NCI-H446 treated with DMSO at 0.1 percent for 48 hours (cell line): ENCODE data around the gene CARD9.
"Not testable (repeated sequence)": the region's sequence is repeated elsewhere in the genome, so short reads cannot be mapped to it uniquely, and the experiment has no call there.

ENCODE experiments used
- DNase-seq: peaks from one replicate; lab custom pipeline; 2025; lab: John Stamatoyannopoulos, UW

The CARD9 gene, protein sequence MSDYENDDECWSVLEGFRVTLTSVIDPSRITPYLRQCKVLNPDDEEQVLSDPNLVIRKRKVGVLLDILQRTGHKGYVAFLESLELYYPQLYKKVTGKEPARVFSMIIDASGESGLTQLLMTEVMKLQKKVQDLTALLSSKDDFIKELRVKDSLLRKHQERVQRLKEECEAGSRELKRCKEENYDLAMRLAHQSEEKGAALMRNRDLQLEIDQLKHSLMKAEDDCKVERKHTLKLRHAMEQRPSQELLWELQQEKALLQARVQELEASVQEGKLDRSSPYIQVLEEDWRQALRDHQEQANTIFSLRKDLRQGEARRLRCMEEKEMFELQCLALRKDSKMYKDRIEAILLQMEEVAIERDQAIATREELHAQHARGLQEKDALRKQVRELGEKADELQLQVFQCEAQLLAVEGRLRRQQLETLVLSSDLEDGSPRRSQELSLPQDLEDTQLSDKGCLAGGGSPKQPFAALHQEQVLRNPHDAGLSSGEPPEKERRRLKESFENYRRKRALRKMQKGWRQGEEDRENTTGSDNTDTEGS

GRCh38 chr9:136373300-136374182 lies at the start of gene CARD9:
CARD9 (minus strand) TSS chr9:136373669; CDS start chr9:136372078, 1,591 bp downstream.
- DNase-seq = peak; percentile 7

GRCh38 chr9:136422876-136423275 lies 49.4 kb upstream of the CARD9 start:
- DNase-seq = no peak

DNA sequence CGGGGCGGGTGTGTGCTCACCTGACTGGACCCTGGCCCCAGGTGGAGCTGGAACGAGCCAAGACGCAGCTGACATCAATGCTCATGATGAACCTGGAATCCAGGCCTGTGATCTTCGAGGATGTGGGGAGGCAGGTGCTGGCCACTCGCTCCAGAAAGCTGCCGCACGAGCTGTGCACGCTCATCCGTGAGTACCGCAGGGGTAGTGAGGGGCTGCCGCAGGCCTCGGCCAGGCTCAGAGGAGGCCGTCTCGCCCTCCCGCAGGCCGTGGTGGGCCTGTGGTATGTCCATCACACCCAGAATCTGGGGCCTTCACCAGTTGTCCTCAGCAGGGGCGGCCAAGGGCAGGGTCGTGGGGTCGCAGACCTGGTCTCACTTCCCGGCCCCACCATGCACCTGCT lies 48.3 kb upstream of the CARD9 start:
- DNase-seq = no peak

GRCh38 chr9:136419092-136419420 lies 45.6 kb upstream of the CARD9 start:
- no peak for DNase-seq

- DNase-seq = no peak
Measured at GRCh38 chr9:136418182-136419091, 45.0 kb upstream of the CARD9 start.

DNA sequence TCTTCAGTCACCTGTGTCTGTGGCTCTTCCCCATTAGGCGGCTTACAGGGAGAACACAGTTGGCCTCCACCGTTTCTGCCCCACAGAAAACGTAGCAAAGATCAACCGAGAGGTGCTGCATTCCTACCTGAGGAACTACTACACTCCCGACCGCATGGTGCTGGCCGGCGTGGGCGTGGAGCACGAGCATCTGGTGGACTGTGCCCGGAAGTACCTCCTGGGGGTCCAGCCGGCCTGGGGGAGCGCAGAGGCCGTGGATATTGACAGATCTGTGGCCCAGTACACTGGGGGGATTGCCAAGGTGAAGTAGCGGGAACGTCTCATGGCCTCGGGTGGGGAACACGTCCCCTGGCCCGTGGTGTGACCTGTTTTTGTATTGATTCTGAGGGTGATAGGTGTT lies 43.4 kb upstream of the CARD9 start:
- no peak for DNase-seq

- no peak for DNase-seq
Measured at GRCh38 chr9:136416427-136416826, 43.0 kb upstream of the CARD9 start.

GRCh38 chr9:136412962-136413361 lies 39.5 kb upstream of the CARD9 start:
- DNase-seq = peak; percentile 35

- no peak for DNase-seq
Measured at GRCh38 chr9:136411378-136411777, 37.9 kb upstream of the CARD9 start.

- DNase-seq = peak; percentile 35
Measured at GRCh38 chr9:136410500-136411287, 37.2 kb upstream of the CARD9 start, which contains the start of the genes ENTR1 and PMPCA. ENTR1 (minus strand) TSS chr9:136410614; CDS start chr9:136410397, 217 bp downstream. PMPCA (plus strand) TSS chr9:136410658; CDS start chr9:136410669, 11 bp downstream.

GRCh38 chr9:136409557-136410455 lies 36.3 kb upstream of the CARD9 start:
- DNase-seq = no peak

DNA sequence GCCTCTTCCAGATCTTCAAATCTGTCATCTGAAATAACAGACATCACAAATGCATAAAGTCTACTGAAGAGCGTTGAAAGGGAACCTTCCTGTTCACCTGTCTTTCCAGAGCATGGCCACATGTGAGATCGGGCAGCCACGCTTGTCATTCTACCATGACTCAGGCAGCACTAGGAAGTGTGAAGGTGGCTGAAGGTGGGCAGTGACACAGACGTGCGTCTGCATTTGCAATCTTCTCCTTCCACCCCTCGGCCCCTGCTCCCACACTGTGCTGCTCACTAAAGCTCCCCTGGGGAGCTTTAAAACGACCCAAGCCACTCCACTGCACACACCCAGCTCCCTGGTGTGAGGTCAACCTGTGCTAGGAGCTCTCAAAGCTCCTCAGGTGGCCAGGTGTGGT lies 34.4 kb upstream of the CARD9 start:
- no peak for DNase-seq

DNA sequence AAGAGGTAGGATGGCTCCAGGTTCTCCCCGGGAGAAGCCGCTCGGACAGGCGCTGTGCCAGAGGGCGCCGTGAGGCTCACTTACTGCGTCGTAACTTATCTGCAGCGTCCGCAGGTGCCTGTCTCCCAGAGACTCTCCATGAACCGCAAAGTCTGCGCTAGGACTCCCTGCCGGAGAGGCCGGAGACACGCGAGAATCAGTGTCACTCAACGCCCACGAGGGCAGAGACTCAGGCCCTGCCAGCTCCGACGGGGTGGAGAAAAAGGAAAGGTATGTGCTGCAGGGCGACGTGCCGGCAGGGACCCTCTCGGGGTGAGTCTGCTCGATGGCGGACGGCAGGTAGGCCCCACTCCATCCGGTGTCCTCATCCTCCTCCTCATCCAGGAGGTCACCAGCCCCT lies 33.6 kb upstream of the CARD9 start:
- DNase-seq = not testable (repeated sequence)

DNA sequence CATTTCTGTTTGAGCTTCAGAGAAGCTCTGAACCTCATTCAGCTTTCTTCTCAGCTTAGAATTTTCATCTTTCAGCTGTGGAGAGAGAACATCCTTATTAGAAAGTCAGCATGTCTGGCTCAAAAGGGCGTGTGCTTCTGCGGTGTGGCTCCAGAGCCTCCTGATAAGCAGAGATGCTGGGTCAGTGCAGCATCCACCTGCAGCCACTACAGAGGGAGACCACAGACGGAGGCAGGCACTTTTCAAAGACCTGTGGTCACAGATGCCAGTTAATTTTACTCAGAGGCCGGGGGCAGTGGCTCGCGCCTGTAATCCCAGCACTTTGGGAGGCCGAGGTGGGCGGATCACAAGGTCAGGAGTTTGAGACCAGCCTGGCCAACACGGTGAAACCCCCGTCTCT lies 32.4 kb upstream of the CARD9 start:
- DNase-seq = not testable (repeated sequence)

DNA sequence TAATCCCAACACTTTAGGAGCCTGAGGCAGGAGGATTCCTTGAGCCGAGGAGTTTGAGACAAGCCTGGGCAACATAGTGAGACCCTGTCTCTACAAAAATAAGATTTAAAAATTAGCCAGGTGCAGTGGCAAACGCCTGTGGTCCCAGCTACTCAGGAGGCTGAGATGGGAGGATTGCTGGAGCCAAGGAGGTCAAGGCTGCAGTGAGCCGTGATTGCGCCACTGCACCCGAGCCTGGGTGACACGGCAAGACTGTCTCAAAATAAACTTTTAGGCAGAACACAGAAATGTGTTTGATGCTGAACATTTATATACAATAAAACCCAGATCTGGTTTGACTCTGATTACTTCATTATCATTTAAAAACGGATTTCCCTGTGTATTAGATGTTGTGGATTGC lies 32.0 kb upstream of the CARD9 start:
- DNase-seq = no peak

DNA sequence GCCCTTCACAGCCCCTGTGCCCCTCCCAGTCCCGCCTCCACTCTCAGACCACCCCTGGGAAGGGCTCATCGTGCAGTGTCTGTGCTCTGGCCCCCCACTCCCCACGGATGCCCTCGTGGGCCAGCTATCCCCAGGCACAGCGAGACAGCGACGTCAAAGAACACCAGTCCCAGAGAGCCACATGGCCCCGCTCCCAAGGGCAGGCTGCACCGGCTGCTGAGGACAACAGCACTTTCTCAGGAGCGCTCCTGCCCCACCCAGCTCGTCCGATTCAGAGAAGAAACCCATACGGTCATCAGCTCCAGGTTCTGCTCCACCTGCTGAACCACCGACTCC lies 31.3 kb upstream of the CARD9 start:
- no peak for DNase-seq

- DNase-seq = no peak
Measured at GRCh38 chr9:136403915-136404800, 30.7 kb upstream of the CARD9 start.

GRCh38 chr9:136403538-136403914 lies 30.1 kb upstream of the CARD9 start:
- DNase-seq = no peak

GRCh38 chr9:136402067-136402466 lies 28.6 kb upstream of the CARD9 start:
- no peak for DNase-seq
